Measurements from ENCODE around the gene GPER1.

The GPER1 gene

GRCh38 chr7:1054438-1054837, 33.5 kb upstream of the GPER1 start:
- no peak for DNase-seq

- DNase-seq: no peak
Observed at GRCh38 chr7:1054861-1055450, 33.0 kb upstream of the GPER1 start.

GRCh38 chr7:1055491-1055955, 32.4 kb upstream of the GPER1 start:
- DNase-seq: no peak

GRCh38 chr7:1055956-1056784, 31.7 kb upstream of the GPER1 start:
- DNase-seq: no peak

- DNase-seq: no peak
Observed at GRCh38 chr7:1056785-1057410, 31.0 kb upstream of the GPER1 start.

- DNase-seq: no peak
Observed at GRCh38 chr7:1057416-1058291, 30.3 kb upstream of the GPER1 start.

- DNase-seq: no peak
Observed at GRCh38 chr7:1058311-1058710, 29.6 kb upstream of the GPER1 start.

GRCh38 chr7:1058821-1059199, 29.1 kb upstream of the GPER1 start:
- DNase-seq: no peak

GRCh38 chr7:1059200-1060091, 28.5 kb upstream of the GPER1 start:
- no peak for DNase-seq

GRCh38 chr7:1060315-1061072, 27.4 kb upstream of the GPER1 start:
- no peak for DNase-seq

- no peak for DNase-seq
Observed at GRCh38 chr7:1061180-1061579, 26.7 kb upstream of the GPER1 start.

GRCh38 chr7:1062296-1063294, 25.3 kb upstream of the GPER1 start:
- DNase-seq: no peak

GRCh38 chr7:1063361-1063760, 24.6 kb upstream of the GPER1 start:
- DNase-seq: no peak

GRCh38 chr7:1064581-1064980, 23.3 kb upstream of the GPER1 start:
- DNase-seq: no peak

GRCh38 chr7:1065263-1065584, 22.7 kb upstream of the GPER1 start:
- DNase-seq: no peak

GRCh38 chr7:1065585-1066241, 22.2 kb upstream of the GPER1 start:
- peak; percentile 57 for DNase-seq

- no peak for DNase-seq
Observed at GRCh38 chr7:1066242-1066588, 21.7 kb upstream of the GPER1 start.

- no peak for DNase-seq
Observed at GRCh38 chr7:1068013-1068412, 19.9 kb upstream of the GPER1 start.

GRCh38 chr7:1068619-1069018, 19.3 kb upstream of the GPER1 start:
- no peak for DNase-seq

- DNase-seq: no peak
Observed at GRCh38 chr7:1070544-1071011, 17.3 kb upstream of the GPER1 start.

Data from DMS 273 treated with DMSO at 0.1 percent for 48 hours (cell line).